ENCODE results near the gene SDF2L1. TPM values are rescaled to one million over a fixed set of nuclear protein-coding genes. Genes with fewer than 3 reads are reported as not detected.

The SDF2L1 gene
- polyA plus RNA-seq, 3 donors, result 31.7 to 46.2 (median 44.7) TPM

DNA sequence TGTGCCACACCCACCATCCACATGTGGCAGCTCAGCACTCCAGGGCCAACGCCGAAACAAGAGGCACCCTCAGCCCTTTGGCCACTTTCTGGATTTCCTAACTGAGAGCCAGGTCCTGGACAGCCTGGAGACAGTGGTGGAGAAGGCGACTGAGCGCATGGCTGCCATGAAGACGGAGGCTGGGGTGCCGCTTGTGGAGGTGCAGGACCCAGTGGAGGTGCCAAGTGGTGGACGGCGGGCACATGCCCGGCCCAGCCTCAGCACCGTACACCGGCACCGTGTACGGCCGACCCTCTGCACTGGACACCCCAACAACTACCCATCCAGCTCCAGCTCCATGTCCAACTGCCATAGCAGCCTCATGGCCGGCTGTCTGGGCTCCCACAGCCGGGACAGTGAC lies 8.0 kb upstream of the SDF2L1 start:
- Histone ChIP-seq H4K20me1 (ENCODE audit: insufficient read depth, low read length) (peaks cover 5% of the 10 kb centered on the region), H3K4me2 (replicated peaks; ENCODE audit: extremely low read depth, low read length, poor library complexity, severe bottlenecking) (no peak overlapping the region), H3K9me3 (replicated peaks in 1 of 2; ENCODE audit: control insufficient read depth in 1 of 2, insufficient read depth in 1 of 2, low read length in 2 of 2) (peaks cover 0 to 6% of the 10 kb centered on the region in 2 donors), H3K4me3 (replicated peaks in 1 of 3; ENCODE audit: low read depth in 2 of 3, low read length in 3 of 3) (no peak overlapping the region), H3K27me3 (ENCODE audit: control insufficient read depth in 2 of 2, insufficient read depth in 2 of 2, low read length in 2 of 2) (no peaks in the 10 kb centered on the region), H3K79me2 (ENCODE audit: insufficient read depth, low read length) (peaks cover 8% of the 10 kb centered on the region), H3K36me3 (replicated peaks in 1 of 2; ENCODE audit: control insufficient read depth in 1 of 2, insufficient read depth in 2 of 2, low read length in 2 of 2) (no peaks in the 10 kb centered on the region), H2AFZ (ENCODE audit: insufficient read depth, low read depth, low read length, poor library complexity, severe bottlenecking) (no peak overlapping the region), H3K9ac (ENCODE audit: insufficient read depth, low read length, poor library complexity, severe bottlenecking) (no peak overlapping the region), H3K4me1 (ENCODE audit: control insufficient read depth in 1 of 2, insufficient read depth in 2 of 2, low read length in 2 of 2) (peaks cover 2 to 11% of the 10 kb centered on the region in 2 donors), H3K27ac (ENCODE audit: low read depth in 1 of 2, low read length in 2 of 2) (no peak overlapping the region)
- TF ChIP-seq, protein P1, sequence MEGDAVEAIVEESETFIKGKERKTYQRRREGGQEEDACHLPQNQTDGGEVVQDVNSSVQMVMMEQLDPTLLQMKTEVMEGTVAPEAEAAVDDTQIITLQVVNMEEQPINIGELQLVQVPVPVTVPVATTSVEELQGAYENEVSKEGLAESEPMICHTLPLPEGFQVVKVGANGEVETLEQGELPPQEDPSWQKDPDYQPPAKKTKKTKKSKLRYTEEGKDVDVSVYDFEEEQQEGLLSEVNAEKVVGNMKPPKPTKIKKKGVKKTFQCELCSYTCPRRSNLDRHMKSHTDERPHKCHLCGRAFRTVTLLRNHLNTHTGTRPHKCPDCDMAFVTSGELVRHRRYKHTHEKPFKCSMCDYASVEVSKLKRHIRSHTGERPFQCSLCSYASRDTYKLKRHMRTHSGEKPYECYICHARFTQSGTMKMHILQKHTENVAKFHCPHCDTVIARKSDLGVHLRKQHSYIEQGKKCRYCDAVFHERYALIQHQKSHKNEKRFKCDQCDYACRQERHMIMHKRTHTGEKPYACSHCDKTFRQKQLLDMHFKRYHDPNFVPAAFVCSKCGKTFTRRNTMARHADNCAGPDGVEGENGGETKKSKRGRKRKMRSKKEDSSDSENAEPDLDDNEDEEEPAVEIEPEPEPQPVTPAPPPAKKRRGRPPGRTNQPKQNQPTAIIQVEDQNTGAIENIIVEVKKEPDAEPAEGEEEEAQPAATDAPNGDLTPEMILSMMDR (IDR thresholded peaks at IDR 0.05), result no peak
- H3K4me1 Mint-ChIP-seq, result peaks cover 4% of the 10 kb centered on the region
- peak overlapping the region in 1 of 7 donors; percentile 23 for H3K27ac Mint-ChIP-seq
- intact Hi-C loops (cut with micrococcal nuclease), result no loop called here
- no peaks in the 10 kb centered on the region for H3K36me3 Mint-ChIP-seq
- no peak for DNase-seq
- peaks cover 0 to 2% (median 1%) of the 10 kb centered on the region in 3 donors for H3K27me3 Mint-ChIP-seq (ENCODE audit: low read depth in 3 of 3)
- H3K4me3 Mint-ChIP-seq, result peak overlapping the region in 1 of 2 donors; percentile 20
- H3K9me3 Mint-ChIP-seq, result peaks cover 0 to 8% (median 3%) of the 10 kb centered on the region in 7 donors
- 100% methylated on average over 8 of the region's 16 CpGs for WGBS (ENCODE audit: insufficient coverage)

DNA sequence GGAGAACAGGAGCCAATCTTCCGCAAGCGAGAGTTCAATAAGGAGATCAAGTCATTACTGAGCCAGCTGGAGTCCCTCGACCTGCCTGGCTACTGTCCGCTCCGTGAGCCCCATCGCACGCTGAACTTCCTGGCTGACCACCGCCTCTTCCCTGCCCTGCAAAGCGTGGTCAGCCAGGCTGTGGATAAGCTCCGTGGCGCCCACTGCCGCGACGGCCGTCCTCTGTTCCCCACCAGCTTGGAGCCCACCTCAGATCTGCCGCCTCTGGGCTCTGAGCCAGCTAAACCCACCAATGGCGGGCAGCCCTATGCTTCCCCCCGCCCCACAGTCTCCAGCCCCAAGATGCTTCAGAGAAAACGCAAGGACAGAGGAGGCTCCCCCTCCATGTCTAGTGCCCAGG lies 7.3 kb upstream of the SDF2L1 start:
- peaks cover 0 to 8% (median 3%) of the 10 kb centered on the region in 7 donors for H3K9me3 Mint-ChIP-seq
- H3K27ac Mint-ChIP-seq, result peak overlapping the region in 1 of 7 donors; percentile 50
- no peak overlapping the region for H3K4me3 ChIP-seq (replicated peaks in 1 of 3; ENCODE audit: low read depth in 2 of 3, low read length in 3 of 3)
- H3K27me3 ChIP-seq (ENCODE audit: control insufficient read depth in 2 of 2, insufficient read depth in 2 of 2, low read length in 2 of 2), result no peaks in the 10 kb centered on the region
- H4K20me1 ChIP-seq (ENCODE audit: insufficient read depth, low read length), result no peaks in the 10 kb centered on the region
- H3K4me3 Mint-ChIP-seq, result no peak overlapping the region
- H3K4me1 Mint-ChIP-seq, result peaks cover 2% of the 10 kb centered on the region
- peaks cover 0 to 5% of the 10 kb centered on the region in 2 donors for H3K4me1 ChIP-seq (ENCODE audit: control insufficient read depth in 1 of 2, insufficient read depth in 2 of 2, low read length in 2 of 2)
- TF ChIP-seq, protein P1 (IDR thresholded peaks at IDR 0.05), result no peak
- H3K27me3 Mint-ChIP-seq (ENCODE audit: low read depth in 3 of 3), result peaks cover 0 to 4% (median 2%) of the 10 kb centered on the region in 3 donors
- 86% methylated on average over 19 of the region's 19 CpGs for WGBS (ENCODE audit: insufficient coverage)
- no peaks in the 10 kb centered on the region for H3K36me3 ChIP-seq (replicated peaks in 1 of 2; ENCODE audit: control insufficient read depth in 1 of 2, insufficient read depth in 2 of 2, low read length in 2 of 2)
- H2AFZ ChIP-seq (ENCODE audit: insufficient read depth, low read depth, low read length, poor library complexity, severe bottlenecking), result no peak overlapping the region
- no peak overlapping the region for H3K27ac ChIP-seq (ENCODE audit: low read depth in 1 of 2, low read length in 2 of 2)
- H3K36me3 Mint-ChIP-seq, result no peaks in the 10 kb centered on the region
- H3K79me2 ChIP-seq (ENCODE audit: insufficient read depth, low read length), result peaks cover under 1% of the 10 kb centered on the region
- intact Hi-C loops (cut with micrococcal nuclease), result no loop called here
- no peak overlapping the region for H3K9ac ChIP-seq (ENCODE audit: insufficient read depth, low read length, poor library complexity, severe bottlenecking)
- H3K4me2 ChIP-seq (replicated peaks; ENCODE audit: extremely low read depth, low read length, poor library complexity, severe bottlenecking), result no peak overlapping the region
- DNase-seq, result no peak
- peaks cover 0 to 6% of the 10 kb centered on the region in 2 donors for H3K9me3 ChIP-seq (replicated peaks in 1 of 2; ENCODE audit: control insufficient read depth in 1 of 2, insufficient read depth in 1 of 2, low read length in 2 of 2)

Data from CD14-positive monocyte (primary cell).